Measurements from ENCODE around the gene CENPE.
A peak's percentile ranks its signal among the peaks of the same experiment; 100 is the strongest.

Gene CENPE

GRCh38 chr4:103073792-103074438, 124.2 kb downstream of the CENPE start:
- peaks cover 47% of the 10 kb centered on the region for H3K4me1 Mint-ChIP-seq
- peak overlapping the region in 1 of 2 donors; percentile 46 for H3K27ac Mint-ChIP-seq
- no peaks in the 10 kb centered on the region for H3K27me3 Mint-ChIP-seq
- H3K9me3 Mint-ChIP-seq, result no peaks in the 10 kb centered on the region
- DNase-seq (no peak), ATAC-seq (no peak)
- peak overlapping the region; percentile 98 to 99 for H3K4me3 Mint-ChIP-seq

DNA sequence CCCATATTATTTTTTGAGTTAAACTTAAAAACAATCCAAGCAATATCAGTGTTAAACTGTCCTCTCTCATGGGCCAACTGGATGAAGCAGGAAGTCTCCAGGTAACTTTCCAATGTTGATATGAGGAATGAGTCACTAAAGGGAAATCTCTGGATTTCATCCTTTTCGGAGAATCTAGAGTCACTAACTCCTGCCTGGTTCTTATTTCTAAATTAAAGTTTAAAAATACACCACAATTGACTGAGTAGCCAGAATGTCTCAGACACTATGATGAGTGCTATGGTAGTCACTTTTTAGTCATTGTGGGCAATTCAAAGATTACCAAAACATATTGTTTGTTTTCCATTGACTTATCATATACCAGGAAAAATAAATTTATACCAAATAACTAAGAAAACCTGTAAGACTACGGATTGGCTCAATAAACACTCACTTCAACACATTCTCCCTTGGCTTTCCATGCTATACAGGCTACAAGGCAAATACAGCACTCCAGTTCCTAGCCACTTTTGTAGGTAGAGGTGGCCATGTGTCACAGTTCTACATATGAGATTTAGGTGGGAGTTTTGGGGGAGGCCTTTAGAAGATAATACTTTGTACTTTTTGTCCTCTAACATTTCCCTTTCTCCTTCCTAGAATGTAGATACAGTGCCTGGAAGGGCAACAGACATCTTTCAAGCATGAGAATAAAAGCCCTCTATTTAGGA, 130.1 kb downstream of the CENPE start:
- peak; percentile 53 for ATAC-seq
- Mint-ChIP-seq H3K4me1 (peaks cover 30% of the 10 kb centered on the region), H3K9me3 (no peaks in the 10 kb centered on the region), H3K27ac (no peak overlapping the region), H3K27me3 (no peaks in the 10 kb centered on the region), H3K4me3 (no peak overlapping the region)
- no peak for DNase-seq

- DNase-seq (no peak), ATAC-seq (no peak)
- H3K9me3 Mint-ChIP-seq, result no peaks in the 10 kb centered on the region
- no peaks in the 10 kb centered on the region for H3K27me3 Mint-ChIP-seq
- no peaks in the 10 kb centered on the region for H3K4me1 Mint-ChIP-seq
- H3K4me3 Mint-ChIP-seq, result no peak overlapping the region
- no peak overlapping the region for H3K27ac Mint-ChIP-seq
These were observed 137.5 kb downstream of the CENPE start for GRCh38 chr4:103060453-103061148.

Measured in stimulated activated naive CD8-positive, alpha-beta T cell treated with anti-CD3 and anti-CD28 coated beads, Interleukin-15, amount 100 ng/mL, for 72 hours (primary cell).